HepG2 (cell line): ENCODE results near the gene TERB2. TPM values are rescaled to one million over a fixed set of nuclear protein-coding genes. Genes with fewer than 3 reads are reported as not detected.

Experiments
- CEBPG ChIP-seq: IDR thresholded peaks from 2 replicates; pipeline ENCODE4 v1.6.1; 2016
- EZH2 ChIP-seq: conservative IDR thresholded peaks from 2 replicates; pipeline ENCODE4 v1.6.1; 2012; ENCODE audit warnings: mild to moderate bottlenecking, low read depth, low read length, moderate library complexity
- HDAC6 ChIP-seq: fragments of 200-600 bp; sonication (generic); IDR thresholded peaks from 2 replicates; pipeline ENCODE4 v1.7.0; 2017; ENCODE audit warnings: mild to moderate bottlenecking, antibody characterized with exemption, low read length, low read depth
- HOXA3 ChIP-seq: sonication (generic); formaldehyde crosslinking; IDR thresholded peaks from 2 replicates; pipeline ENCODE4 v1.5.0; 2020; ENCODE audit warnings: missing genetic modification reagents
- NAIF1 ChIP-seq: sonication (generic); formaldehyde crosslinking; IDR thresholded peaks from 2 replicates; pipeline ENCODE4 v1.5.0; 2020; ENCODE audit warnings: mild to moderate bottlenecking, missing genetic modification reagents, borderline replicate concordance
- PBX3 ChIP-seq: sonication (generic); formaldehyde crosslinking; IDR thresholded peaks from 2 replicates; pipeline ENCODE4 v1.8.1; 2023; ENCODE audit warnings: missing genetic modification reagents, inconsistent platforms, borderline replicate concordance
- POGK ChIP-seq: sonication (generic); formaldehyde crosslinking; conservative IDR thresholded peaks from 2 replicates; pipeline ENCODE4 v1.8.0; 2022; ENCODE audit warnings: mild to moderate bottlenecking, moderate library complexity, missing genetic modification reagents
- SNAPC4 ChIP-seq: sonication (generic); formaldehyde crosslinking; IDR thresholded peaks from 2 replicates; pipeline ENCODE4 v1.4.0; 2020; ENCODE audit warnings: mild to moderate bottlenecking, missing genetic modification reagents
- ZFP62 ChIP-seq: sonication (generic); formaldehyde crosslinking; IDR thresholded peaks from 2 replicates; pipeline ENCODE4 v1.4.0; 2020; ENCODE audit warnings: missing genetic modification reagents
- ZFYVE20 ChIP-seq: sonication (generic); formaldehyde crosslinking; IDR thresholded peaks from 2 replicates; pipeline ENCODE4 v1.8.0; 2023; ENCODE audit warnings: low read depth, mild to moderate bottlenecking, moderate library complexity, missing genetic modification reagents, borderline replicate concordance
- ZNF558 ChIP-seq: sonication (generic); formaldehyde crosslinking; IDR thresholded peaks from 2 replicates; pipeline ENCODE4 v1.9.0; 2022; ENCODE audit warnings: mild to moderate bottlenecking, missing genetic modification reagents, borderline replicate concordance
- ZNF720 ChIP-seq: sonication (generic); formaldehyde crosslinking; IDR thresholded peaks from 2 replicates; pipeline ENCODE4 v1.4.0; 2020; ENCODE audit warnings: missing genetic modification reagents
- ZSCAN29 ChIP-seq: sonication (generic); formaldehyde crosslinking; conservative IDR thresholded peaks from 2 replicates; pipeline ENCODE4 v1.4.0; 2020; ENCODE audit warnings: mild to moderate bottlenecking, missing genetic modification reagents
- polyA plus RNA-seq, 8 experiments: library from polyadenylated mRNA; depleted of rRNA in 3 of 8; stranded (reverse) in 7 of 8; unstranded in 1 of 8; fragments of >200 nt; fragmentation: Illumina TruSeq in 4 of 8; extraction: Trizol in 4 of 8; gene quantifications; 2 replicates each; pipeline versions ENCODE4 v1.2.1 to v1.2.3, GENCODE V29; 2011 to 2016; ENCODE audit warnings: low read depth in 4 of 8, missing spikeins in 1 of 8, mixed read lengths in 1 of 8; ENCODE audit not compliant: insufficient read depth in 1 of 8
- total RNA-seq, 5 experiments: library from RNA; depleted of rRNA; stranded (reverse); fragments of >200 nt; fragmentation: Illumina TruSeq; extraction: Trizol; gene quantifications; 2 replicates each; pipeline ENCODE4 v1.2.3, GENCODE V29; 2016; ENCODE audit warnings: low read depth in 1 of 5
- TF ChIP-seq, protein P1 (sequence below): sonication (generic); formaldehyde crosslinking; IDR thresholded peaks from 2 replicates; pipeline ENCODE4 v1.5.0; 2020; ENCODE audit warnings: mild to moderate bottlenecking, missing genetic modification reagents
- TF ChIP-seq, protein P2 (sequence below): IDR thresholded peaks from 2 replicates; pipeline ENCODE4 v1.6.1; 2016; ENCODE audit warnings: low read depth, borderline replicate concordance
- TF ChIP-seq, protein P3 (sequence below): sonication (generic); formaldehyde crosslinking; conservative IDR thresholded peaks from 2 replicates; pipeline ENCODE4 v1.8.1; 2023; ENCODE audit warnings: missing genetic modification reagents

TERB2 gene
- total and polyA plus RNA-seq, 2 of the 13 experiments (the other 11 are each of a cell fraction or from before 2014, with no cell fraction given), result not detected

- TF ChIP-seq, protein P1, sequence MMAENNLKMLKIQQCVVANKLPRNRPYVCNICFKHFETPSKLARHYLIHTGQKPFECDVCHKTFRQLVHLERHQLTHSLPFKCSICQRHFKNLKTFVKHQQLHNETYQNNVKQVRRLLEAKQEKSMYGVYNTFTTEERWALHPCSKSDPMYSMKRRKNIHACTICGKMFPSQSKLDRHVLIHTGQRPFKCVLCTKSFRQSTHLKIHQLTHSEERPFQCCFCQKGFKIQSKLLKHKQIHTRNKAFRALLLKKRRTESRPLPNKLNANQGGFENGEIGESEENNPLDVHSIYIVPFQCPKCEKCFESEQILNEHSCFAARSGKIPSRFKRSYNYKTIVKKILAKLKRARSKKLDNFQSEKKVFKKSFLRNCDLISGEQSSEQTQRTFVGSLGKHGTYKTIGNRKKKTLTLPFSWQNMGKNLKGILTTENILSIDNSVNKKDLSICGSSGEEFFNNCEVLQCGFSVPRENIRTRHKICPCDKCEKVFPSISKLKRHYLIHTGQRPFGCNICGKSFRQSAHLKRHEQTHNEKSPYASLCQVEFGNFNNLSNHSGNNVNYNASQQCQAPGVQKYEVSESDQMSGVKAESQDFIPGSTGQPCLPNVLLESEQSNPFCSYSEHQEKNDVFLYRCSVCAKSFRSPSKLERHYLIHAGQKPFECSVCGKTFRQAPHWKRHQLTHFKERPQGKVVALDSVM (CRISPR knock-in tag), result no peak
- TF ChIP-seq EZH2 (no peak), ZFYVE20 (CRISPR knock-in tag) (0 out of 2 replicates have a peak, but pooled peaks have one; percentile 19), NAIF1 (CRISPR knock-in tag) (no peak), HDAC6 (no peak), SNAPC4 (no peak), POGK (0 out of 2 replicates have a peak, but pooled peaks have one; percentile 41), CEBPG (no peak), HOXA3 (no peak), ZNF720 (CRISPR knock-in tag) (no peak), ZSCAN29 (CRISPR knock-in tag) (no peak), ZFP62 (CRISPR knock-in tag) (no peak), ZNF558 (peak; percentile 94; the same call in 1 of the 2 replicates), PBX3 (CRISPR knock-in tag) (no peak)
- TF ChIP-seq, protein P2, sequence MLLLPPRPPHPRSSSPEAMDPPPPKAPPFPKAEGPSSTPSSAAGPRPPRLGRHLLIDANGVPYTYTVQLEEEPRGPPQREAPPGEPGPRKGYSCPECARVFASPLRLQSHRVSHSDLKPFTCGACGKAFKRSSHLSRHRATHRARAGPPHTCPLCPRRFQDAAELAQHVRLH (CRISPR knock-in tag), result no peak; the same call in 1 of the 2 replicates
- TF ChIP-seq, protein P3, sequence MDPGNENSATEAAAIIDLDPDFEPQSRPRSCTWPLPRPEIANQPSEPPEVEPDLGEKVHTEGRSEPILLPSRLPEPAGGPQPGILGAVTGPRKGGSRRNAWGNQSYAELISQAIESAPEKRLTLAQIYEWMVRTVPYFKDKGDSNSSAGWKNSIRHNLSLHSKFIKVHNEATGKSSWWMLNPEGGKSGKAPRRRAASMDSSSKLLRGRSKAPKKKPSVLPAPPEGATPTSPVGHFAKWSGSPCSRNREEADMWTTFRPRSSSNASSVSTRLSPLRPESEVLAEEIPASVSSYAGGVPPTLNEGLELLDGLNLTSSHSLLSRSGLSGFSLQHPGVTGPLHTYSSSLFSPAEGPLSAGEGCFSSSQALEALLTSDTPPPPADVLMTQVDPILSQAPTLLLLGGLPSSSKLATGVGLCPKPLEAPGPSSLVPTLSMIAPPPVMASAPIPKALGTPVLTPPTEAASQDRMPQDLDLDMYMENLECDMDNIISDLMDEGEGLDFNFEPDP, result no peak
Observed at GRCh38 chr15:45022871-45023658, 66.6 kb downstream of the TERB2 start, which contains the start of gene SORD (continued).
